CD4-positive, alpha-beta memory T cell (primary cell): Measurements from ENCODE around the gene PFDN1. TPM values are rescaled to one million over a fixed set of nuclear protein-coding genes. Genes with fewer than 3 reads are reported as not detected.

Experiments
- CTCF ChIA-PET: fragments of 350-600 bp; sonication (Branson Sonifier 250); formaldehyde crosslinking; loops from one replicate; lab custom pipeline; 2021; ENCODE audit warnings: inconsistent platforms; ENCODE audit not compliant: partially characterized antibody; lab: Charles Lee
- POLR2A ChIA-PET: fragments of 350-600 bp; sonication (Branson Sonifier 250); formaldehyde crosslinking; loops from one replicate; lab custom pipeline; 2021; ENCODE audit not compliant: partially characterized antibody; lab: Charles Lee
- DNase-seq, 5 donors: peaks; one replicate each; pipeline versions ENCODE4 v3.0.0 to v3.0.0-alpha.2; 2020 to 2022; ENCODE audit warnings: mixed read lengths in 1 of 5
- H3K27ac ChIP-seq: one replicate; pipeline ENCODE4 v1.7.0; 2013; ENCODE audit warnings: low read depth, low read length
- H3K27me3 ChIP-seq: 2 replicates; pipeline ENCODE4 v1.7.0; 2013; ENCODE audit warnings: mild to moderate bottlenecking, low read length, moderate library complexity; ENCODE audit not compliant: insufficient read depth
- H3K36me3 ChIP-seq: 2 replicates; pipeline ENCODE4 v1.7.0; 2013; ENCODE audit warnings: mild to moderate bottlenecking, low read length, moderate library complexity; ENCODE audit not compliant: insufficient read depth
- H3K4me1 ChIP-seq: 2 replicates; pipeline ENCODE4 v1.7.0; 2013; ENCODE audit warnings: mild to moderate bottlenecking, low read length, moderate library complexity; ENCODE audit not compliant: insufficient read depth
- H3K4me3 ChIP-seq, 2 donors: one replicate each; pipeline ENCODE4 v1.7.0; 2013; ENCODE audit warnings: low read length in 2 of 2, mild to moderate bottlenecking in 1 of 2
- H3K9me3 ChIP-seq, 2 donors: one replicate each; pipeline ENCODE4 v1.7.0; 2013; ENCODE audit warnings: low read length in 2 of 2, control low read depth in 1 of 2; ENCODE audit not compliant: control insufficient read depth in 1 of 2
- H3K27ac Mint-ChIP-seq, 7 donors: one replicate each; pipeline ENCODE4 v1.8.0; 2020 to 2021; ENCODE audit warnings: mixed read lengths in 7 of 7, mild to moderate bottlenecking in 6 of 7, inconsistent platforms in 3 of 7, moderate library complexity in 3 of 7
- H3K27me3 Mint-ChIP-seq, 2 donors: one replicate each; pipeline ENCODE4 v1.8.0; 2020 to 2021; ENCODE audit warnings: mixed read lengths in 2 of 2
- H3K36me3 Mint-ChIP-seq, 2 donors: one replicate each; pipeline ENCODE4 v1.8.0; 2020 to 2021; ENCODE audit warnings: mixed read lengths in 2 of 2, inconsistent platforms in 1 of 2, mild to moderate bottlenecking in 1 of 2
- H3K4me1 Mint-ChIP-seq, 4 donors: one replicate each; pipeline ENCODE4 v1.8.0; 2020 to 2021; ENCODE audit warnings: mixed read lengths in 4 of 4, mild to moderate bottlenecking in 1 of 4
- H3K4me3 Mint-ChIP-seq, 8 donors: one replicate each; pipeline ENCODE4 v1.8.0; 2020 to 2021; ENCODE audit warnings: mixed read lengths in 8 of 8, mild to moderate bottlenecking in 7 of 8, moderate library complexity in 6 of 8, inconsistent platforms in 3 of 8
- H3K9me3 Mint-ChIP-seq, 8 donors: one replicate each; pipeline ENCODE4 v1.8.0; 2020 to 2021; ENCODE audit warnings: mixed read lengths in 8 of 8, mild to moderate bottlenecking in 5 of 8, inconsistent platforms in 3 of 8, moderate library complexity in 1 of 8
- intact Hi-C: fragments of 100-400 bp; cut with micrococcal nuclease; formaldehyde crosslinking; loops from one replicate; pipeline ENCODE4 v1.15.1; 2023
- polyA plus RNA-seq, 2 donors: library from polyadenylated mRNA; unstranded; fragments of 300-500 nt; fragmentation: Illumina TruSeq; gene quantifications; one replicate each; pipeline ENCODE4 v1.2.3, GENCODE V29; 2021
- total RNA-seq, 2 experiments: library from RNA; stranded (reverse); gene quantifications; one replicate each; pipeline ENCODE4 v1.2.3, GENCODE V29; 2021

PFDN1 gene
- total and polyA plus RNA-seq, 4 experiments from 2014 or later = 24.8 to 223 (median 70.9) TPM

DNA sequence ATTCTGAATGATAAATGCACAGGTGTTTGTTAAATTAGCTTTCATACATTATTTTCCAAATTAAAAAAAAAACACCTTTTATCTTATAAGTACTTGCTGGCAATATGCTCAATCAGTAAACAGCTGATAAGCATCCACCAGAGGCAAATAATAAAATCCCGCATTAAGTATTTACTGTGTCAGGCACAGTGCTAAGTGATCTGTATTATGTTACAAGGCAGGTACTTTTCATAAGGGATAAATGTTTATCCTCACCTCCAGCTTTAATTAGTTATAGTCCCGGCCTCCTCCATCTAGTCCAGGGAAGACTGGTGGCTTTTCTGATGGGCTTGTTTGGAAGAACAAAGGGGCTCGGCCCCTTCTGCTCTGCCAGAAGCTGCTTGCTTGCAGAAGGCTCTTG lies 40.1 kb downstream of the PFDN1 start:
- H3K36me3 Mint-ChIP-seq = peaks cover 24 to 25% of the 10 kb centered on the region in 2 donors
- Histone ChIP-seq H3K4me3 (no peak overlapping the region), H3K27me3 (no peaks in the 10 kb centered on the region), H3K9me3 (no peaks in the 10 kb centered on the region), H3K36me3 (no peaks in the 10 kb centered on the region), H3K4me1 (peaks cover 76% of the 10 kb centered on the region), H3K27ac (no peak overlapping the region)
- peaks cover 0 to 3% (median 0%) of the 10 kb centered on the region in 8 donors for H3K9me3 Mint-ChIP-seq
- H3K4me1 Mint-ChIP-seq = peaks cover 54 to 78% (median 62%) of the 10 kb centered on the region in 4 donors
- peak overlapping the region in 5 of 7 donors; percentile 23 to 86 (median 71) for H3K27ac Mint-ChIP-seq
- no peak for DNase-seq
- no peak overlapping the region for H3K4me3 Mint-ChIP-seq
- intact Hi-C loops = no loop called here
- ChIA-PET CTCF (interaction anchor here (1.4 to 3.8 kb wide), 3 partner anchors 18 to 89 kb away, joined by 3 to 16 read pairs (median 14); no protein-coding TSS in a partner anchor), POLR2A (no interaction called here)
- H3K27me3 Mint-ChIP-seq = no peaks in the 10 kb centered on the region

DNA sequence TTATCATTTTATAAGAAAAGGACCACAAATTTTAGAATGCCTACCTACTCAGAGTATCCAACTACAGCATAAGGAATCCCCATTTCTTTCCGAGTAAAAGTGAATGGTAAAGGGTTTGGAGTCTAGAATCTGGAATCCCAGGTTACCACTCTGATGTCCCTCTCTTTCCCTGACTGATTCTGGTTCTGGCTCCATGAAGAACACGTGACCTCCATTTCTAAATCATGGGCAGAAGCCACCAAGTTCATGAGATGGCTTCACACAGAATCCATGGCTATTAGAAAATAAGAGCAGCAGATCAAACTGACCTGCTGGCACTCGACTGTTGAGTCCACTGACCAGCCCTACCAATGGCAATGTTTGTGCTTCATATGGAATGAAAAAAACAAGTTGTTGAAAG lies 40.7 kb downstream of the PFDN1 start:
- ChIA-PET POLR2A (interaction anchor here (1.1 kb wide), 1 partner anchor 10 kb away, joined by 4 read pairs; no protein-coding TSS in a partner anchor), CTCF (interaction anchor here (0.5 to 3.8 kb wide), 7 partner anchors 9 to 90 kb away, joined by 3 to 16 read pairs (median 3); no protein-coding TSS in a partner anchor)
- H3K4me1 Mint-ChIP-seq = peaks cover 54 to 78% (median 62%) of the 10 kb centered on the region in 4 donors
- H3K36me3 ChIP-seq = no peaks in the 10 kb centered on the region
- no peak for DNase-seq
- no peak overlapping the region for H3K27ac ChIP-seq
- no peaks in the 10 kb centered on the region for H3K9me3 ChIP-seq
- H3K4me3 Mint-ChIP-seq = no peak overlapping the region
- H3K4me1 ChIP-seq = peaks cover 76% of the 10 kb centered on the region
- no peak overlapping the region for H3K4me3 ChIP-seq
- H3K27ac Mint-ChIP-seq = peak overlapping the region; percentile 3 to 97 (median 78)
- H3K27me3 ChIP-seq = no peaks in the 10 kb centered on the region
- H3K27me3 Mint-ChIP-seq = no peaks in the 10 kb centered on the region
- peaks cover 28 to 29% of the 10 kb centered on the region in 2 donors for H3K36me3 Mint-ChIP-seq
- H3K9me3 Mint-ChIP-seq = peaks cover 0 to 3% (median 0%) of the 10 kb centered on the region in 8 donors
- intact Hi-C loops = no loop called here

DNA sequence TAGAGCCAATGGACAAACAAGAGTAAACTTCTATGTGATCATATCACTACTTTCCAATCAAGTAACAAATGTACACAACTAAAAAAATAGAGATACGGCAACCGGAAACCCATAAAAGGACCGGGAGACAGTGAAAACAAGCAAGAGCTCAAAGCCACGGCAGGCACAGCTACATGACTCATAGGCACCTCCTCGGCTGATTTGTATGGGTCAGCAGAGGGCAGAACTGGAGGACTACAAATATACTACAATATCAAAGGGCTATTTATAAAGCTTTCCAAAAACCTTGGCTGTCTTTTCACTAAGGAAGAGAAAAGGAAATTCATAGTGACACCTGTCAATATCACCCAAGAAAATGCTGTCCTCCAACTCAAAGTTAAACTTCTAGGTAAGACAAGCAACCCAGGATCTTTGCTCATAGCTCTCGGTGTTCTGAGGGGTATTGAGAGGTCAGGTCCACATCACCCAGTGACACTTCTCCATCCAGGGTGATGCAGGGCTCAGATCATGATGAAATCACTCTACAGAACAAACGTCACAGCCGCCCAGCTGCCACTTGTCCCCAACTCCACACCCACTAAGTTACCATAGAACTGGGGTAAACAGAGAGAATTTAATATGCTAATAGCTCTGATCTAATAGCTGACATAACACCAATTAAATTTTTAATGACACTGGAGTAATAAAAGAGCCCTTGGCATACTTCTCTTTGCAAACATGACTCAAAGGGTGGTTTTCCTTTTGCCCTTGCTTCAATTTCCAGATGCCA lies 41.3 kb downstream of the PFDN1 start:
- H3K9me3 Mint-ChIP-seq = peaks cover 0 to 3% (median 0%) of the 10 kb centered on the region in 8 donors
- H3K27me3 Mint-ChIP-seq = no peaks in the 10 kb centered on the region
- H3K4me3 Mint-ChIP-seq = peak overlapping the region in 7 of 8 donors; percentile 28 to 74 (median 60)
- DNase-seq = peak; percentile 33 to 70 (median 51)
- Histone ChIP-seq H3K9me3 (no peaks in the 10 kb centered on the region), H3K27ac (peak overlapping the region; percentile 38), H3K27me3 (no peaks in the 10 kb centered on the region), H3K36me3 (no peaks in the 10 kb centered on the region), H3K4me3 (no peak overlapping the region), H3K4me1 (peaks cover 70% of the 10 kb centered on the region)
- POLR2A ChIA-PET = interaction anchor here (1.1 to 1.4 kb wide), 2 partner anchors 10 to 85 kb away, joined by 4 read pairs; partner anchors contain the start of gene HBEGF
- peaks cover 28 to 31% of the 10 kb centered on the region in 2 donors for H3K36me3 Mint-ChIP-seq
- intact Hi-C loops = no loop called here
- CTCF ChIA-PET = interaction anchor here (0.5 to 3.8 kb wide), 7 partner anchors 8 to 91 kb away, joined by 3 to 16 read pairs (median 3); no protein-coding TSS in a partner anchor
- peaks cover 52 to 73% (median 58%) of the 10 kb centered on the region in 4 donors for H3K4me1 Mint-ChIP-seq
- peak overlapping the region; percentile 78 to 97 (median 83) for H3K27ac Mint-ChIP-seq

DNA sequence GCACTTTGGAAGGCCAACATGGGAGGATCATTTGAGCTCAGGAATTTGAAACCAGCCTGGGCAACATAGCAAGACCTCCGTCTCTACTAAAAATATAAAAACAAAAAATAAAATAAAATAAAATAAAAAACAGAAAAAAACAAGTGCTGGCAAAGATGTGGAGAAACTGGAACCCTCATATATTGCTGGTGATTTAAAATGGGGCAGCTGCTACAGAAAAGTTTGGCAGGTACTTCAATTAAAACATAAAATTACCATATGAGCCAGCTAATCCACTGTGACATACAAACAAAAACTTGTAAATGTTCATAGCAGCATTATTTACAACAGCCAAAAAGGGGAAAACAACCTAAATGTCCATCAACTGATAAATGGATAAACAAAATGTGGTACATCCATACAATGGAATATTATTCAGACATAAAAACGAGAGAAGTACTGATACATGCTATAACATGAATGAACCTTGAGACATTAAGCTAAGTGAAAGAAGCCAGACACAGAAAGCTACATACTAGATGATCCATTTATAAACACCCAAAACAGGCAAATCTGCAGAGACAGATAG lies 42.7 kb downstream of the PFDN1 start:
- DNase-seq = no peak
- no peak overlapping the region for H3K4me3 ChIP-seq
- peaks cover 56% of the 10 kb centered on the region for H3K4me1 ChIP-seq
- Mint-ChIP-seq H3K4me3 (peak overlapping the region in 3 of 8 donors; percentile 9 to 64 (median 19)), H3K36me3 (peaks cover 28 to 31% of the 10 kb centered on the region in 2 donors), H3K9me3 (peaks cover 0 to 3% (median 0%) of the 10 kb centered on the region in 8 donors), H3K27ac (peak overlapping the region in 6 of 7 donors; percentile 52 to 94 (median 90)), H3K4me1 (peaks cover 39 to 59% (median 45%) of the 10 kb centered on the region in 4 donors), H3K27me3 (no peaks in the 10 kb centered on the region)
- intact Hi-C loops = no loop called here
- CTCF ChIA-PET = interaction anchor here (3.8 kb wide), 1 partner anchor 92 kb away, joined by 16 read pairs; no protein-coding TSS in a partner anchor
- POLR2A ChIA-PET = interaction anchor here (1.3 to 1.4 kb wide), 2 partner anchors 16 to 86 kb away, joined by 3 to 4 read pairs; partner anchors contain the start of gene HBEGF
- H3K27me3 ChIP-seq = no peaks in the 10 kb centered on the region
- no peak overlapping the region for H3K27ac ChIP-seq
- H3K9me3 ChIP-seq = no peaks in the 10 kb centered on the region
- H3K36me3 ChIP-seq = no peaks in the 10 kb centered on the region

DNA sequence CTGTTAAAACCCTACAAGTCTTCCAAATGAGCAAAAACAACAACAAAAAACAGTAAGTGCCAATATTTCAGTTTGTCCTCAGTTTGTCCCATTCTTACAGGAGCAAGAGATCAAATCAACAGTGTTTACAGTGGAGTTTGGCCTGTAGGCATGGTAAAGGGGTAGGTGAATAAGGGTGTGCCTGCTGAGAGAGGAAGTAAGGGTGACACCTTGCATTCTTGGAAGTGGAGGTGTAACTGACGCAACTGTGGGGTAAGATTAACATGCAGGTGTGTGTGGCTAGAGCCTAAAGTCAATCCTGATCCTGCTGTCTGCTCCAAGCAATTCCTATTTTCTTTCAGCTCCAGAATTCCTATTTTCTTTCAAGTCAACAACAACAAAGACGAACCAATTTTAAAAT lies 43.4 kb downstream of the PFDN1 start:
- H3K9me3 Mint-ChIP-seq = peaks cover 0 to 3% (median 0%) of the 10 kb centered on the region in 8 donors
- intact Hi-C loops = loop anchor here (5.0 kb wide), 1 partner anchor 38 kb away; no protein-coding TSS in a partner anchor
- peaks cover 38 to 57% (median 42%) of the 10 kb centered on the region in 4 donors for H3K4me1 Mint-ChIP-seq
- peak overlapping the region; percentile 52 to 94 (median 91) for H3K27ac Mint-ChIP-seq
- ChIA-PET POLR2A (interaction anchor here (1.3 kb wide), 1 partner anchor 15 kb away, joined by 3 read pairs; no protein-coding TSS in a partner anchor), CTCF (interaction anchor here (1.5 to 5.7 kb wide), 3 partner anchors 15 to 93 kb away, joined by 3 to 37 read pairs (median 16); no protein-coding TSS in a partner anchor)
- H3K27me3 Mint-ChIP-seq = no peaks in the 10 kb centered on the region
- Histone ChIP-seq H3K4me1 (peaks cover 52% of the 10 kb centered on the region), H3K36me3 (no peaks in the 10 kb centered on the region), H3K27ac (peak overlapping the region; percentile 27), H3K4me3 (no peak overlapping the region), H3K27me3 (no peaks in the 10 kb centered on the region), H3K9me3 (no peaks in the 10 kb centered on the region)
- peaks cover 28 to 31% of the 10 kb centered on the region in 2 donors for H3K36me3 Mint-ChIP-seq
- DNase-seq = peak; percentile 33 to 74 (median 53)
- peak overlapping the region in 7 of 8 donors; percentile 14 to 64 (median 22) for H3K4me3 Mint-ChIP-seq

GRCh38 chr5:140258873-140259272 lies 44.0 kb downstream of the PFDN1 start:
- no peak overlapping the region for H3K4me3 ChIP-seq
- peaks cover 37 to 52% (median 41%) of the 10 kb centered on the region in 4 donors for H3K4me1 Mint-ChIP-seq
- intact Hi-C loops = loop anchor here (5.0 kb wide), 1 partner anchor 38 kb away; no protein-coding TSS in a partner anchor
- peak overlapping the region in 5 of 8 donors; percentile 4 to 64 (median 39) for H3K4me3 Mint-ChIP-seq
- no peaks in the 10 kb centered on the region for H3K9me3 ChIP-seq
- H3K9me3 Mint-ChIP-seq = peaks cover 0 to 3% (median 0%) of the 10 kb centered on the region in 8 donors
- ChIA-PET CTCF (interaction anchor here (1.3 to 5.7 kb wide), 4 partner anchors 15 to 99 kb away, joined by 3 to 37 read pairs (median 4); no protein-coding TSS in a partner anchor), POLR2A (interaction anchor here (0.6 kb wide), 1 partner anchor 23 kb away, joined by 3 read pairs; no protein-coding TSS in a partner anchor)
- H3K27me3 ChIP-seq = no peaks in the 10 kb centered on the region
- peak overlapping the region; percentile 27 for H3K27ac ChIP-seq
- DNase-seq = no peak
- no peaks in the 10 kb centered on the region for H3K36me3 ChIP-seq
- peaks cover 28 to 31% of the 10 kb centered on the region in 2 donors for H3K36me3 Mint-ChIP-seq
- no peaks in the 10 kb centered on the region for H3K27me3 Mint-ChIP-seq
- peak overlapping the region; percentile 52 to 94 (median 91) for H3K27ac Mint-ChIP-seq
- peaks cover 58% of the 10 kb centered on the region for H3K4me1 ChIP-seq
